HG02763 (cell line): ENCODE data around the gene CNST.
"Not testable (repeated sequence)": the region's sequence is repeated elsewhere in the genome, so short reads cannot be mapped to it uniquely, and the experiment has no call there.

ENCODE experiments used
- ATAC-seq: cut with Tn5 transposase; IDR thresholded peaks from one replicate; pipeline ENCODE4 v1.9.1; 2021; ENCODE audit warnings: mild to moderate bottlenecking, moderate library complexity; ENCODE audit not compliant: unreplicated experiment

Gene CNST

GRCh38 chr1:246558041-246558440, 8.2 kb upstream of the CNST start:
- no peak for ATAC-seq

GRCh38 chr1:246559310-246559709, 6.9 kb upstream of the CNST start:
- ATAC-seq, result no peak

- not testable (repeated sequence) for ATAC-seq
Observed at GRCh38 chr1:246560833-246561232, 5.4 kb upstream of the CNST start.

- no peak for ATAC-seq
Observed at GRCh38 chr1:246564839-246565750, 1.2 kb upstream of the CNST start.

- ATAC-seq, result no peak
Observed at GRCh38 chr1:246565751-246566127, 517 bp upstream of the CNST start.

- ATAC-seq, result peak; percentile 15
Observed at GRCh38 chr1:246566813-246567645, 773 bp downstream of the CNST start.

GRCh38 chr1:246567646-246568235, 1.5 kb downstream of the CNST start:
- ATAC-seq, result no peak

GRCh38 chr1:246569248-246570238, 3.3 kb downstream of the CNST start:
- ATAC-seq, result no peak

- not testable (repeated sequence) for ATAC-seq
Observed at GRCh38 chr1:246571309-246571708, 5.1 kb downstream of the CNST start.

GRCh38 chr1:246571953-246572352, 5.7 kb downstream of the CNST start:
- no peak for ATAC-seq

GRCh38 chr1:246572785-246573184, 6.5 kb downstream of the CNST start:
- no peak for ATAC-seq

GRCh38 chr1:246573491-246573890, 7.2 kb downstream of the CNST start:
- ATAC-seq, result no peak

- ATAC-seq, result no peak
Observed at GRCh38 chr1:246576709-246577032, 10.4 kb downstream of the CNST start.

- ATAC-seq, result no peak
Observed at GRCh38 chr1:246577082-246577719, 10.9 kb downstream of the CNST start.

GRCh38 chr1:246577720-246578106, 11.5 kb downstream of the CNST start:
- no peak for ATAC-seq

- peak; percentile 74 for ATAC-seq
Observed at GRCh38 chr1:246579818-246580217, 13.6 kb downstream of the CNST start.

GRCh38 chr1:246580497-246581370, 14.5 kb downstream of the CNST start:
- no peak for ATAC-seq

GRCh38 chr1:246582301-246583055, 16.2 kb downstream of the CNST start:
- ATAC-seq, result no peak
